Right lobe of liver (tissue), 6 donors: ENCODE measurements around the gene RHBDL1. TPM values are rescaled to one million over a fixed set of nuclear protein-coding genes. Genes with fewer than 3 reads are reported as not detected.

Experiments used
- ATAC-seq, 4 donors: fragments of 200-7000 bp; cut with Tn5 transposase; one replicate each; pipeline ENCODE4 v1.9.1; 2020; ENCODE audit warnings: mild to moderate bottlenecking in 4 of 4, moderate library complexity in 4 of 4
- DNase-seq, 3 donors: peaks; one replicate each; pipeline ENCODE4 v3.0.0-alpha.2; 2020
- H3K27ac ChIP-seq, 3 donors: fragments of 200-600 bp; one replicate each; pipeline ENCODE4 v1.8.0; 2022
- H3K27me3 ChIP-seq, 2 donors: fragments of 200-600 bp; one replicate each; pipeline ENCODE4 v1.8.0; 2022
- H3K36me3 ChIP-seq, 4 donors: fragments of 200-600 bp; sonication (generic) in 1 of 4; one replicate each; pipeline versions ENCODE4 v1.5.1 to v1.8.0; 2017 to 2022; ENCODE audit warnings: control low read depth in 1 of 4
- H3K4me1 ChIP-seq, 4 donors: fragments of 200-600 bp; sonication (generic) in 1 of 4; one replicate each; pipeline versions ENCODE4 v1.5.1 to v1.8.0; 2017 to 2022; ENCODE audit warnings: control low read depth in 1 of 4
- H3K4me3 ChIP-seq, 3 donors: fragments of 200-600 bp; one replicate each; pipeline ENCODE4 v1.8.0; 2022
- H3K9me3 ChIP-seq, 4 donors: fragments of 200-600 bp; sonication (generic) in 1 of 4; one replicate each; pipeline versions ENCODE4 v1.5.1 to v1.8.0; 2017 to 2022; ENCODE audit warnings: control low read depth in 1 of 4
- POLR2A ChIP-seq: fragments of 450-650 bp; IDR thresholded peaks from one replicate; pipeline ENCODE4 v1.6.1; 2017; ENCODE audit warnings: antibody characterized with exemption, mild to moderate bottlenecking
- WGBS: methylation state at CpG from one replicate; pipeline ENCODE4 v1.1.6; 2018; ENCODE audit warnings: low coverage, low lambda C conversion rate; ENCODE audit not compliant: insufficient coverage; ENCODE audit errors: missing lambda C conversion rate; 5-methylcytosine and 5-hydroxymethylcytosine counted together
- intact Hi-C, 2 donors: fragments of 100-400 bp; cut with DNase I; formaldehyde crosslinking; loops; one replicate each; pipeline versions ENCODE4 v1.11.2 to v1.14.1; 2022
- total RNA-seq, 6 experiments: library from RNA; depleted of rRNA in 2 of 6; stranded (reverse); fragments of >200 nt in 2 of 6; fragmentation: NEBNext Ultra II Directional in 3 of 6; extraction: Animal tissue kit (Norgen Biotek cat#: 25700) in 3 of 6; gene quantifications; one replicate each; pipeline versions ENCODE4 v1.1.0 to v1.2.4, GENCODE V29; 2016 to 2023
- TF ChIP-seq, protein P1 (sequence below), 4 donors: fragments of 200-600 bp in 3 of 4; fragments of 450-650 bp in 1 of 4; IDR thresholded peaks; one replicate each; pipeline versions ENCODE4 v1.5.1 to v1.8.0; 2016 to 2022; ENCODE audit warnings: antibody characterized with exemption in 4 of 4, mild to moderate bottlenecking in 2 of 4
- donor health status: DM: no; HTN: yes; CAD: no.
- donor health status: DM: no; HTN: no; CAD: no.
- donor health status: DM: no; HTN: no; CAD: no.
- donor health status: DM: no; HTN: yes; CAD: no.
- donor health status: DM: no; HTN: yes; CAD: no.

Gene RHBDL1
- total RNA-seq, 6 experiments from 2014 or later: 0.37 to 1.1 (median 0.60) TPM

DNA sequence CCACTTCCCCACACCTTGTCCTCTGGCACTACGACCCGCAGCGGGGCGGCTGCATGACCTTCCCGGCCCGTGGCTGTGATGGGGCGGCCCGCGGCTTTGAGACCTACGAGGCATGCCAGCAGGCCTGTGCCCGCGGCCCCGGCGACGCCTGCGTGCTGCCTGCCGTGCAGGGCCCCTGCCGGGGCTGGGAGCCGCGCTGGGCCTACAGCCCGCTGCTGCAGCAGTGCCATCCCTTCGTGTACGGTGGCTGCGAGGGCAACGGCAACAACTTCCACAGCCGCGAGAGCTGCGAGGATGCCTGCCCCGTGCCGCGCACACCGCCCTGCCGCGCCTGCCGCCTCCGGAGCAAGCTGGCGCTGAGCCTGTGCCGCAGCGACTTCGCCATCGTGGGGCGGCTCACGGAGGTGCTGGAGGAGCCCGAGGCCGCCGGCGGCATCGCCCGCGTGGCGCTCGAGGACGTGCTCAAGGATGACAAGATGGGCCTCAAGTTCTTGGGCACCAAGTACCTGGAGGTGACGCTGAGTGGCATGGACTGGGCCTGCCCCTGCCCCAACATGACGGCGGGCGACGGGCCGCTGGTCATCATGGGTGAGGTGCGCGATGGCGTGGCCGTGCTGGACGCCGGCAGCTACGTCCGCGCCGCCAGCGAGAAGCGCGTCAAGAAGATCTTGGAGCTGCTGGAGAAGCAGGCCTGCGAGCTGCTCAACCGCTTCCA lies 42.0 kb upstream of the RHBDL1 start:
- TF ChIP-seq, protein P1, sequence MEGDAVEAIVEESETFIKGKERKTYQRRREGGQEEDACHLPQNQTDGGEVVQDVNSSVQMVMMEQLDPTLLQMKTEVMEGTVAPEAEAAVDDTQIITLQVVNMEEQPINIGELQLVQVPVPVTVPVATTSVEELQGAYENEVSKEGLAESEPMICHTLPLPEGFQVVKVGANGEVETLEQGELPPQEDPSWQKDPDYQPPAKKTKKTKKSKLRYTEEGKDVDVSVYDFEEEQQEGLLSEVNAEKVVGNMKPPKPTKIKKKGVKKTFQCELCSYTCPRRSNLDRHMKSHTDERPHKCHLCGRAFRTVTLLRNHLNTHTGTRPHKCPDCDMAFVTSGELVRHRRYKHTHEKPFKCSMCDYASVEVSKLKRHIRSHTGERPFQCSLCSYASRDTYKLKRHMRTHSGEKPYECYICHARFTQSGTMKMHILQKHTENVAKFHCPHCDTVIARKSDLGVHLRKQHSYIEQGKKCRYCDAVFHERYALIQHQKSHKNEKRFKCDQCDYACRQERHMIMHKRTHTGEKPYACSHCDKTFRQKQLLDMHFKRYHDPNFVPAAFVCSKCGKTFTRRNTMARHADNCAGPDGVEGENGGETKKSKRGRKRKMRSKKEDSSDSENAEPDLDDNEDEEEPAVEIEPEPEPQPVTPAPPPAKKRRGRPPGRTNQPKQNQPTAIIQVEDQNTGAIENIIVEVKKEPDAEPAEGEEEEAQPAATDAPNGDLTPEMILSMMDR (IDR thresholded peaks at IDR 0.05): no peak
- TF ChIP-seq POLR2A: no peak
- H3K4me3 ChIP-seq: no peak overlapping the region
- ATAC-seq: no peak
- H3K4me1 ChIP-seq: peaks cover 0 to 43% (median 22%) of the 10 kb centered on the region in 4 donors
- peak in 1 of 3 donors; percentile 55 for DNase-seq
- H3K9me3 ChIP-seq: no peaks in the 10 kb centered on the region
- no peak overlapping the region for H3K27ac ChIP-seq
- H3K27me3 ChIP-seq: no peaks in the 10 kb centered on the region
- intact Hi-C loops: loop anchor here in 1 of 2 donors (10.0 kb wide), 1 partner anchor 49 kb away; no protein-coding TSS in a partner anchor
- H3K36me3 ChIP-seq: no peaks in the 10 kb centered on the region
- WGBS: 97% methylated on average over 10 of the region's 74 CpGs

DNA sequence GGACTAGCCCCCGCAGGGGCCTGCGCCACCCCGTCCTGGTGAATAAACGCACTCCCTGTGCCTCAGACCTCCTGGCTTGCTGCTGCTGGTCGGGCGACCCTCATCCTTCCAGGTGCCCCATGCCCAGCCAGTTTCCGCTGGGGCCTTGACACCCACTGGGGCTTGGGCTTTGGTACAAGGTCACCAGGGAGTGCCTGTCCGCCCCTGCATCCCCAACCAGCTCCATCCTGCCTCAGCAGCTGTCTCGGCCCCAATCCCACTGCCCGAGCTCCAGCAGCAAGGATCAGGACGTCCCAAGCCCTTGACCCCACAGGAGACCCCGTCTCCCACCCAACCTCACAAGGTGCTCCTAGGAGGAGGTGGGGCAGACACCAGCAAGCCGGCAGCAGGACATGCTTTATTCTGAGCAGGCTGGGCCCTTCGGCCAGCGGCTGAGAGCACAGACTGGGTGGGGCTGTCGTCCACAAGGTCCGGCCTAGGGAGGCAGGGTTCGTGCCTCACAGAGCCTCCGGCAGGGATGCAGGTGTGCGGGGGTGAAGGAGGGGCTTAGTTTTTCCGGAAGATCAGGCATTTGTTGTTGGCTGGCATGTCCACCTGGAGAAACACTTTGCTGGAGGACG lies 41.3 kb upstream of the RHBDL1 start:
- H3K9me3 ChIP-seq: no peaks in the 10 kb centered on the region
- no peaks in the 10 kb centered on the region for H3K36me3 ChIP-seq
- WGBS: 73% methylated on average over 4 of the region's 22 CpGs
- DNase-seq (no peak), ATAC-seq (no peak)
- TF ChIP-seq, protein P1 (IDR thresholded peaks at IDR 0.05): no peak
- no peak for TF ChIP-seq POLR2A
- H3K4me1 ChIP-seq: peaks cover 0 to 36% (median 16%) of the 10 kb centered on the region in 4 donors
- H3K4me3 ChIP-seq: no peak overlapping the region
- intact Hi-C loops: loop anchor here in 1 of 2 donors (10.0 kb wide), 1 partner anchor 49 kb away; no protein-coding TSS in a partner anchor
- no peaks in the 10 kb centered on the region for H3K27me3 ChIP-seq
- H3K27ac ChIP-seq: no peak overlapping the region

DNA sequence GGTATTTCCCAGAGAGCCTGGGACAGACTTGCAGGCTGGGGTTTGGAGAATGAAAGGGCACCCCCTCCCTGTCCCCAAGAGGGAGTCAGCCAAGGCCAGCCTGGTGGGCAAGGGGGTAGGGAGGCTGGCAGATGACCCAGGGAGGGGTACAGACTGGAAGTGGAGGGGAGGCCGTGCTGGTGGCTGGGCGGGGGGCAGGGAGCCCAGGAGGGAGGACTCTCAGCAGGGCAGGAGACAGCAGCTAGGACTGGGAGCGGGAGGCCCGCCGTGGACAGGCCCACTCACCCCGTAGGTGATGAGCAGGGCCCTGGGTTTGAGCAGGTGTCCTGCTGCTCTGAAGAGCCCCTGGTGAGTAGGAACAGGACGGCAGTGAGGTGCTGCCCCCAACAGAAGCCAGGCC lies 40.5 kb upstream of the RHBDL1 start:
- peaks cover 0 to 28% (median 7%) of the 10 kb centered on the region in 4 donors for H3K4me1 ChIP-seq
- ATAC-seq: no peak
- H3K4me3 ChIP-seq: no peak overlapping the region
- WGBS: no CpG with 5 or more reads among the region's 7 CpGs
- no peaks in the 10 kb centered on the region for H3K36me3 ChIP-seq
- H3K27ac ChIP-seq: no peak overlapping the region
- H3K9me3 ChIP-seq: no peaks in the 10 kb centered on the region
- DNase-seq: no peak
- no peaks in the 10 kb centered on the region for H3K27me3 ChIP-seq
- intact Hi-C loops: loop anchor here in 1 of 2 donors (10.0 kb wide), 1 partner anchor 50 kb away; no protein-coding TSS in a partner anchor
- no peak for TF ChIP-seq POLR2A
- TF ChIP-seq, protein P1 (IDR thresholded peaks at IDR 0.05): no peak

DNA sequence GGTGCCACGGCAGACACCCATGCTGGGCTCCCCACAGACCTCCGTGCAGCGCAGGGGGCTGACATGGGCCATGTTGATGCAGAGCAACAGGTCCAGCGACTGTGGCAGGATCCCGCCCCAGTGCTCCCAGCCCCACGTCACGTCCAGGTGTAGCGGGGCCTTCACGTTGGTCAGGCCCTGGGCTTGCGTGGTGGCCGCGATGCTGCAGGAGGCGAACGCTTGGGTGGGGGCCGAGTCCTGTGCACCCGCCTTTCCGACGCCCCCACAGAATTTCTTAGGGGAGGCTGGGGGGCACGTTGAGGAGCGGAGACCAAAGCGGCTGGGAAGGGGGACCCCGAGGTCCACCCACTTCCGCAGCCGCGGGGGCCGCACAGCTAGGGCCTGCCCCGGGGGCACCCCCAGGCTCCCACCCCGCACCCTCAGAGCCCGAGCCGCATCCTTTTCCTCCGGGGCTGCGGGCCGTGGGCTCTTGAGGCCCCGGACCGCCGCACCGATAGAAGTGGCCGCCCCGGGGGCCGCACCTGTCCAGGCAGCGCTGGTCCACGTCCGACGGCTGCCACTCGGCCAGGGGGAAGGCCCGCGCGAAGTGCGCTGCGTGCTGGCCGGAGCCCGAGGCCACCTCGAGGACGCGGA lies 39.8 kb upstream of the RHBDL1 start:
- DNase-seq (no peak), ATAC-seq (no peak)
- Histone ChIP-seq H3K9me3 (no peaks in the 10 kb centered on the region), H3K36me3 (no peaks in the 10 kb centered on the region), H3K27ac (peak overlapping the region in 2 of 3 donors; percentile 93 to 96), H3K27me3 (no peaks in the 10 kb centered on the region), H3K4me3 (peak overlapping the region; percentile 73 to 83 (median 77)), H3K4me1 (peaks cover 0 to 21% (median 3%) of the 10 kb centered on the region in 4 donors)
- intact Hi-C loops: loop anchor here in 1 of 2 donors (10.0 kb wide), 1 partner anchor 51 kb away; no protein-coding TSS in a partner anchor
- TF ChIP-seq, protein P1 (IDR thresholded peaks at IDR 0.05): peak in 1 of 4 donors; percentile 3
- TF ChIP-seq POLR2A: no peak
- WGBS: 20% methylated on average over 1 of the region's 55 CpGs
